Stimulated activated naive CD4-positive, alpha-beta T cell (primary cell): ENCODE results near the gene RPRD1B.

ENCODE experiments used
- DNase-seq, 6 experiments: peaks; one replicate each; lab custom pipeline; 2025; lab: John Stamatoyannopoulos, UW

RPRD1B gene

GRCh38 chr20:38033330-38034107 lies at the start of gene RPRD1B, which contains the start of gene TTI1:
Gene RPRD1B, plus strand, starts transcription at chr20:38033746. Its CDS starts 202 bp downstream, at chr20:38033948.
Gene TTI1, minus strand, starts transcription at chr20:38033456. Its CDS starts 19,640 bp downstream, at chr20:38013816.
- peak; percentile 76 to 92 (median 87) for DNase-seq

GRCh38 chr20:37984018-37984785 lies 49.3 kb upstream of the RPRD1B start:
- no peak for DNase-seq

DNA sequence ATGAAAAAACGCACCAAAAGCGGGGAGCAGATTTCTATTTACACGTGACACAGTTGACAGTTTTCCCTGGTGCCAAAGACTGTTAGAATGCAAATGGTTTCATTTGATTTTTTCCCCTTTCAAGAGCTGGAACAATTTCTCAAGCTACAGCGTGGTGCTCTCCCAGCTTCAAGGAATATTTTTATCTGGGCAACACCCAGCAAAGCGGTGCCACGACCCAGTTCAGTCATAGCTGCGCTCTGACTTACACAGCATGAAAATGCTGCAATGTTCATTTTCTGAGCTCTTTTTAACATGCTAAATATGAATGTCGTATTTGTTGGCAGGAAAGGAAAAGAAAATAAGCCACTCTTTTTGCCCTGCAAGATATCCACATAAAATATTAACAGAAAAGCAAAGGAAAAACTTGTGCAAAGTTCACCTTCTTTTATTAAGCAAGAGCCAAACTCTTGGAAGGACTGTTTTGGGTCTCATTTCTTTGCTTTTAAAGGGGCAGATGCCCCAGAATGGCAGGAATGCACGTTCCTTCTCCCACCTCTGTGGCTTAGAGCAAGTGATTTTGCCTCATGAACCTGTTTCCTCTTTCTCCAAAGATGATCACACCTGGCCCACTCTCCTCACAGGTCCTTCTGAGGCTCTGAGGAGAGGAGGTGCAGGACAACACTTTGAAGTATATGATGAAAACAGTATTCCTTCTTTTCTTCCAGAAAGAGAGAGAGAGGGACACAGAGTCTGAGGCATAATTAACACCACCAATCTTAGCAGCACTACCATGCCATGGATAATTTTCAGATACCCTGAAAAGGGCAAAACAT lies 47.3 kb upstream of the RPRD1B start:
- no peak for DNase-seq

GRCh38 chr20:37986873-37987601 lies 46.5 kb upstream of the RPRD1B start:
- no peak for DNase-seq

DNA sequence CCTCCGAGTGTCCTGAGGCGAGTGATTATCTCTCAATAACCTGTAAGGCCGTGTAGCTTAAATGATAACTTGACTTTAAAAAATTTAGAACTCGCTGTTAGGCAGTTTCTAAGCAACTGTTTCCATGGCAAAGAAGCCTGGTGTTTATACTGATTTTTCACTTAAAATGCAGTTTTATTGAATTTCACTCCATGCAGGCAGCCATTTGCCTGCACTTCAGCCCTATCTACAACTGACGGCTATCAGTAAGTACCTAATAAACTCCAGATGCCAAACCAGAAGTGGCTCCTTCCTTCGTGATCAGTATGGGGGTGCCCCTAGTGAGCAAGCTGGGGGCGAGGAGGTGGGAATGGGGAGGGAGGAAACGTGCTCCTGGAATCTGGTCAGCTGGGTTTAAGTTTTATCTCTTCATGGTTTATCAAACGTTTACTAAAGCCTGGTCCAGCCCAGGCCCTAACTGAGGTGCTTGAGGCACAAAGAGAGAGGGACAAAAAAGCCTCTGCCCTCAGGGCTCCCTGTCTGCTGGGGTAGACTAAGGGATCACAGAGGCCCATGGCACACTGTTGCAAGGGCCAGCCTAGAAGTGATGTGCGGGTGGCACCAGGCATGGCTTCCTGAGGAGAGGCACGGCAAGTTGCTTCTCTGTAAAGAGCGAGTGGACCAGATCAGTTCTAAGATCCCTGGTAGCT lies 45.8 kb upstream of the RPRD1B start:
- no peak for DNase-seq

DNA sequence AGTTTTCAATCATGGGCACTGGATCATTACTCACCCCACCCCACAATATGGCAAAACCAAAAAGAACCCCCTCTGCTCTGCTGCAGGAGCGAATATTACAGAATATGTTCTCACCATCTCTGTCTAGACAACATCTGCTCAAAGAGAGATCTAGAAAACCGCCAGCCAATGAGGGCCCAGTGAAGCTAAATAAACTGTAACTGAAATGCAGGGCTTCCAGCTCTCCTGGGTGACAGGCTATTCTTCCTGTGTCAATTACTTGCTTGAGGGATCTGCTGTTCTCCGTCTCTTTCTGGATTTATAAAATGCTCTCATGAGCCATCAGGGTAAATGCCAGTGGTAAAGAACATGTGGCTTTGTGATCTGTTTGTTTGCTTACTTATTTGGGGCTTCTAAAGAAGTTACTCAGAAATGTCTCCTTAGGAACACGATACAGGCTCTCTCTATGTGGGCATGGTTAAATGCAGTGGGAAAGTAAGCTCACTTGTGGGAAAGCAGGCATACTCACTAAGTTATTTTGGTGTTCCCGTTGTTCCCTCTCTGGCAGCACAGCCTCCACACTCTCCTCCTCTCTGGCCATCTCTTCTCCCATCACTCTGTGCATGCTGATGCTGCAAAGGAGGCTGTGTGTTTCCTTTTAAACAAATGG lies 45.1 kb upstream of the RPRD1B start:
- no peak for DNase-seq

GRCh38 chr20:37989601-37990295 lies 43.8 kb upstream of the RPRD1B start:
- DNase-seq = no peak

DNA sequence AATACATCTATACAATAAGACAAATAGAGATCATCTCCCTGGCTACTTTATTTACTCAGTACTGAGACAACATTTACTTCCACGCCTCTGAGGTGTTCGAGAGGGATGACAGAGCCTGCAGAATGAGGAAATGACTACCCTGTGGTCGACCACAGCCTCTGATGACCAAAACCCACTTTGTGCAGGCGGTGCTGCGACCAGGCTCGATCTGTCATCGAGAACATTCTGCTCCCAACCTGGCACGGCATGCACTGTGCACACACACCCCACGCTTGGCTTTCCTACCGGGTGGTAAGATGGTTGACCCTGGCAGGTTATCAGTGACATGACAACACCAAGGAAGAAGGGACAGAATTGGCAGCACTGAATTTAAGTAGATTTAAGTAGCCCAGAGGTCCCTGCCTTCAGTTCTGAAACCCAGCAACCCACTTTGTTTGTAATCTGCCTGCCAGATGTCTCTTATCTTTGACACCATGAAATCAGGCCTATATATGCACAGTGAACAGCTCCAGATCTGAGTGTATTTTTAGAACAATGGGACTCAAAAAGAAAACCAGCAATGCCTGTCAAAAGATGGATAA lies 42.9 kb upstream of the RPRD1B start:
- no peak for DNase-seq

DNA sequence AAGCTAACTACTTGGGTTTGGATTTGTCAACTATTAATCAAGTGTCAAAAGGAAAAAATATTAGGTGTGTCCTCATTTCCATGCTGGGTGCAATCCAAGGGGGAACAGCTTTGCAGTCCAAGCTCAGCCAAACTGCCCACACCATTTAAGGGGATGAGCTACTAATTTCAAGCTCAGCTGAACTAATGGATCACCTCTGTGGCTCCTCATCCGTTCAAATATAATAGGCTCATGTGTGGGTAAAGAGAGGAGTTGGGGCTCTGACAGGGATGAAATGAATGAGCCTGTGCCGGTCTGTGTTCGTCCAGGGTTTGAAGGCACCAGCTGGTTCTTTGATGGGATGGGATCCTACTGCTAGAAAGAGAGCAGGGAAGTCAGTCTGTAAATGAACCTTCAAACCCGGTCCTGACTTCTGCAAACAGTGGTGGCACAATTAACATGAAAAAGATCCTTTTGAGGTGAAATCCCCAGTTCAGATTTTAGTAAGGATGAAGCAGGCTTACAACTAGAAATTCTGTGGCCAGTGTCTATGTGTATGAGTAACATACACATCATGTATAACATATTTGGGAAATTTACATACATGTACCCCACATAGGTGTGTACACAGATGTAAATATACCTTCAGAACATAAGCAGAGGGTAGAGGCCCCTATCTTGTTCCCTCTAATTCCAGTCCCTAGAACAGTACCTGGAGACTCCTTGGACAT lies 42.2 kb upstream of the RPRD1B start:
- DNase-seq = no peak

DNA sequence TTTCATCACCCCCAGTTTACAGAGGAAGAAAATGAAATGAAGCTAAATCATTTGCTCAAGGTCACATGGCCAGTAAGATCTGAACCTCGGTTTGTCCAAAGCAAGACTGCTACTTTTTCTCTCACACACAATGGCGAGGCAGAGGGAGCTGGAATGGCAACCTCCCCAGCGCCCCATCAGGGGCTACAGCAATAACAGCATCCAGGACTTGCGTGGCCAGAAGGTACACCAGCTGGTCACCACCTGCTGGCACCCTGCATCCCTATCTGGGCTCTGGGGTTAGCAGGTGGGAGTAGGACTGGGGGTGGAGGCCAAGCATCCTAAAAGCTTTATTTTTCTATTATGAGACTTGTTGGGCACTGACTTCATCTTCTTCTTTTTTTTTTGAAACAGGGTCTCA lies 41.6 kb upstream of the RPRD1B start:
- DNase-seq = no peak

- DNase-seq = peak in 3 of 6 experiments; percentile 15 to 32 (median 31)
Observed at GRCh38 chr20:37992802-37993409, 40.6 kb upstream of the RPRD1B start.

- no peak for DNase-seq
Observed at GRCh38 chr20:37994512-37994911, 39.0 kb upstream of the RPRD1B start.

DNA sequence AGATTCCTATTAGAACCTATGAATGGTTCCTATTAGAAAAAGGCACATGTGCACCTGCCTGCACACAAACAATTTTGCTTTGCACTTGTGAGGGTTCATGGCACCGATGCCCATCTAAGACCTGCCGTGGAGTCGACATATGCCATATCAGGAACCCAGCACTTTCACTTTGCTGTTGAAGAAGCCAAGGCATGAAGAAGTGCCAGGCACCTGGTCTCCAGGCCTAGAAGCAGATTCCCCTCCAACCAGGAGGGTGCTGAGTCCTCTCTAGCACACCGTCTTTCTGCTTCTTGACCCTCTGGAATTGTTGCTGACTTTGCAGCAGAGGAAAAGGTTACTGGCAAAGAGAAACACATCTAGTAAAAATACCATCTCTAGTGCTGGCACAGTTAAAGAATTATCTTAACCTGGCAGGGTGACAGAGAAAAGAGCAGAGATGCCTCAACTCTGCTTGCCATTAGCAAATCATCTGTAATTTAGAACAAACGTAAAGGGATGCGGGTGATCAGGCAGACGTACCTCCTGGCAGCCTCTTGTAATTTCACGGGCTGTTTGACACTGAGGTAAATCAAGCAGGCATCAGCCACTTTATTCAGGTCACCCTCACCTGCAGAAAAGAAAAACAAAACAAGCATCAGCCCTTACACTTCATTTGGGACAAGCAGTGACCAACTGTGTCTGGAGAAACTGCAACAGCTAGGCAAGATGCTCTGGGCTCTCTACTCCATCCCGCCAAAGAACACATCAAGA lies 37.5 kb upstream of the RPRD1B start:
- DNase-seq = no peak

- no peak for DNase-seq
Observed at GRCh38 chr20:37997516-37997915, 36.0 kb upstream of the RPRD1B start.

DNA sequence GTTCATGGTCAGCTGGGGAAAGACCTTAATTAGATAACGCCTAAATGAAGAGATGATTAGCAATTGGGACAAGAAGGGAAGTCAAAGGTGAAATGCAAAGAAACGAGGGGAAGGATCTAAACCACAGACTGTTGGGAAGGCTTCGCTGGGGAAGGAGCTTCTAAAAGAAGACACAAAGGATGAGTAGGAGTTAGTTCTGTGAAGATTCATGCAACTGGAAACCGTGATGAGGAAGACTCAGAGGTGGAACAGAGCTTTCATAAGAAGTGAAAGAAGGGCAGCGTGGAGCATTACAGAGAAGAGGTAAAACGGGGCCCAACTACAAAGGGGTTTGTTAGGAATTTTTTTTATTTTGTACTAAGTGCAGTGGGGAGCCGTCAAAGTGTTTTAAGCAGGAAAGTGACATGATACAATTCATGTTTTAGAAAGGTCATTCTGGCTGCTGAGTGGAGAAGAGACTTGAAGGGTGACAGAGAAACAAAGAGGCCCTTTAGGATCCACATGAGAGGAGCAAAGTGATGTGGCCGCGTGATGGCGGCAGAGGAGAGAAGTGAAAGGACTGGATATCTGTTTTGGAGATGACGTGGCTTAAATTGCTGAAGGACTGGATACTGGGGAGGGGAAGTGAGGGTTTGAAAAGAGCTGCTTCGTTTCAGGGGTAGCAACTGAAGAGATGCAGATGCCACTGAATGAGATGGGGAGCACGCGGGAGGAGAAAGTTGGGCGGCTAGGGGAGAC lies 33.9 kb upstream of the RPRD1B start:
- DNase-seq = no peak

DNA sequence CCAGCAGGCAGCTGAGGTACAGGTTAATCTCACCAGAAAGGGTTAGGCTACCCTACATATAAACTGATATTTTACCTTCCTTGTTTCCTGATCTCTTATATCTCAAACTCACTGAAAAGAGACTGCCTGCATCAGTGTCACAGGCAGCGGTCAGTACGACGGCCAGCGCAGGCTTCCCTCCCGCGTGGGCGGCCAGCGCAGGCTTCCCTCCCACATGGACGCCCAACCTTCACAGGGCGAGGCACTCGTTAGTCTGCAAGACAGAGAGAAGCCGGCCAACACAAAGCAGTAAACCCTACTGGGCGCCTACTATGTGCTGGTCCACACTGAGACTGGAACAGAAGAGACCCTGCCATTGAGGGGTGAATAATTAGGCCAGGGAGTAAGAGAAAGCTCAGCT lies 33.3 kb upstream of the RPRD1B start:
- DNase-seq = no peak
